ENCODE results near the gene CNDP1.
A peak's percentile ranks its signal among the peaks of the same experiment; 100 is the strongest.
"Not testable (repeated sequence)": the region's sequence is repeated elsewhere in the genome, so short reads cannot be mapped to it uniquely, and the experiment has no call there.

CNDP1 gene

GRCh38 chr18:74546751-74547530 is 12.6 kb downstream of the CNDP1 start:
- DNase-seq, result no peak

- DNase-seq, result no peak
These were observed 13.6 kb downstream of the CNDP1 start for GRCh38 chr18:74547860-74548259.

- no peak for DNase-seq
These were observed 15.3 kb downstream of the CNDP1 start for GRCh38 chr18:74549591-74550104.

GRCh38 chr18:74550886-74551285 is 16.6 kb downstream of the CNDP1 start:
- DNase-seq, result no peak

- DNase-seq, result no peak
These were observed 17.2 kb downstream of the CNDP1 start for GRCh38 chr18:74551452-74551851.

GRCh38 chr18:74551936-74552555 is 17.7 kb downstream of the CNDP1 start:
- peak in 11 of 14 donors; percentile 8 to 81 (median 60) for DNase-seq

GRCh38 chr18:74556126-74556525 is 21.8 kb downstream of the CNDP1 start:
- no peak for DNase-seq

GRCh38 chr18:74558096-74558495 is 23.8 kb downstream of the CNDP1 start:
- no peak for DNase-seq

GRCh38 chr18:74562131-74562730 is 27.9 kb downstream of the CNDP1 start:
- DNase-seq, result no peak

GRCh38 chr18:74562775-74563174 is 28.5 kb downstream of the CNDP1 start:
- no peak for DNase-seq

GRCh38 chr18:74563999-74564398 is 29.7 kb downstream of the CNDP1 start:
- DNase-seq, result no peak

GRCh38 chr18:74565164-74565563 is 30.9 kb downstream of the CNDP1 start:
- not testable (repeated sequence) for DNase-seq

GRCh38 chr18:74565993-74566392 is 31.7 kb downstream of the CNDP1 start:
- not testable (repeated sequence) for DNase-seq

- DNase-seq, result no peak
These were observed 33.5 kb downstream of the CNDP1 start for GRCh38 chr18:74567822-74568221.

GRCh38 chr18:74569401-74569800 is 35.1 kb downstream of the CNDP1 start:
- DNase-seq, result no peak

GRCh38 chr18:74570266-74570665 is 36.0 kb downstream of the CNDP1 start:
- no peak for DNase-seq

- no peak for DNase-seq
These were observed 37.8 kb downstream of the CNDP1 start for GRCh38 chr18:74571895-74572680.

- DNase-seq, result no peak
These were observed 38.8 kb downstream of the CNDP1 start for GRCh38 chr18:74573053-74573452.

- no peak for DNase-seq
These were observed 40.6 kb downstream of the CNDP1 start for GRCh38 chr18:74574916-74575315.

- DNase-seq, result no peak
These were observed 42.7 kb downstream of the CNDP1 start for GRCh38 chr18:74577019-74577418.

- DNase-seq, result no peak
These were observed 45.3 kb downstream of the CNDP1 start for GRCh38 chr18:74579496-74580065.

GRCh38 chr18:74582642-74583041 is 48.3 kb downstream of the CNDP1 start:
- no peak for DNase-seq

All from C1 segment of cervical spinal cord (tissue), 14 donors.